ENCODE results near the gene ATMIN.

ATMIN gene

DNA sequence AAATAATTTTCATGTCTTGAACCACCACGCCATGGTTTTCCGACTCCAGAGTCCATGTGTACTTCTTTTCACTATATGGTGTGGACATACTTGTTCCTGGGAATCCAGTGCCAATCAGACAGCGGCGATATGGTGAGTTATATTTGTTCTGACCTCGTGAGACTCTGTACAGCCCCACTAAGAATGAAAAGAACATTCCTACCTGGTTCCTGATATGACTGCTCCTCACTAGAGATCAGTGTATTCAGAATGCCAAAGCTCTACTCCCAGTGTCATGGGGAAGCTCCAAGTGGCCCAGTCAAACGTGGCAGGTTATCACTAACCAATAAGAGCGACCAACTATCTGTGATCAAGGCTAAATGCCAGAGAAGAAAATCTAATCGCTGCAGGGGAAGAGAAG, 35.3 kb downstream of the ATMIN start:
- DNase-seq: no peak

- DNase-seq: no peak
Observed at GRCh38 chr16:81071805-81072204, 36.2 kb downstream of the ATMIN start.

DNA sequence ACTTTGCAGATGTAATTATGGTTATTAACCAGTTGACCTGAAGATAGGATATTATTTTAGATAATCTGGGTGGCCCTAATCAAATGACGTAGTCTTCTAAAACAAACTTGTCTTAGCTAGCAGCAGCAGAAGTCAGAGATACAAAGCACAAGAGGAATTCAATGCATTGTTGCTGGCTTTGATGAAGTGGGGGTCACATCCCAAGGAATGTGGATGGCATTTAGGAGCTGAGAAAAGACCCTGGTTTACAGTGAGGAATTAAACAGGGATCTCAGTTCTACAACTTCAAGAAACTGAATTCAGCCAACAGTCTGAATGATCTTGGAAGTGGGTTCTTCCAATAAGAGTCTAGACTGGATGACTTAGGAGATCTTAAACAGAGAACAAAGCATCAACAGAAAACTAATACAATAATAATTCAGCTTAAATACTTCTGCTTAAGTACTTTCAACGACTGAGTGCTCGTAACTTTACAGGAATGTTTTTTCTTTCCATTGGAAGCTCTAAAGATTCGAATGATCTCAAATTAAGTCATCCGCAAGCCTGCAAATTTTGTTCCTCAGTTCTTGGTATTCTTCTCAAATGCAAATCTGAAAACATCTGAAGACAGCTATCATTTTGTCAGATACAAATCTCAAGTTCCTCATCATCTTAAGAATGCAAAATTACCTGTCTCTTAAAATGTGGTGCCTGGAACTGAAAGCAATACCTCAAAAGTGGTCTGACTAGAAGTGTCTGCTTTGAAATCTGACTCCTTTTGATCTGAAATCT, 38.1 kb downstream of the ATMIN start:
- DNase-seq: no peak

DNA sequence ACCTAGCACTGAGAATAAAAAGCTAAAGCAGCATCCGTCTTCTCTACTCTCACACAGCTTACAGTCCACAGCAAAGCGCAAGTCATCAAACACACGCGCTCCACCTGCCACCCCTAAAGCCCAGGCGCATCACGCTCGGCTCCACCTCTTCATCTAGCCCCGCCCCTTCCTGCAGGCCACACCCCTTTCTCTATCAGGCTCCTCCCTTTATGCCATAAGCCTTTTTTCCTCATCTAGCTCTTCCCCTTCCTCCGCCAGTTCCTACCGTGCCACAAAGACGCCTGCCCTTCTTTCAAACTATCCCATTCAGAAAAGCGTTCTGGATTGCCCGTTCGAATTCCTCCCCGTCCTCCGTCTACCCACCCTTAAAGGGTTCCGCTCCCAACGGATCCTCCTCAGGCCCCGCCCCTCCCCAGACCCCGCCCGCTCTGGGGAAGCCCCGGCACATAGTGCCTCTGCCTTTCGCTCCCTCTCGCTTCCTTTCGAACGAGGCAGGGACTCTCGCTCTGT, 41.0 kb downstream of the ATMIN start:
- DNase-seq: peak in 1 of 2 experiments; percentile 79

DNA sequence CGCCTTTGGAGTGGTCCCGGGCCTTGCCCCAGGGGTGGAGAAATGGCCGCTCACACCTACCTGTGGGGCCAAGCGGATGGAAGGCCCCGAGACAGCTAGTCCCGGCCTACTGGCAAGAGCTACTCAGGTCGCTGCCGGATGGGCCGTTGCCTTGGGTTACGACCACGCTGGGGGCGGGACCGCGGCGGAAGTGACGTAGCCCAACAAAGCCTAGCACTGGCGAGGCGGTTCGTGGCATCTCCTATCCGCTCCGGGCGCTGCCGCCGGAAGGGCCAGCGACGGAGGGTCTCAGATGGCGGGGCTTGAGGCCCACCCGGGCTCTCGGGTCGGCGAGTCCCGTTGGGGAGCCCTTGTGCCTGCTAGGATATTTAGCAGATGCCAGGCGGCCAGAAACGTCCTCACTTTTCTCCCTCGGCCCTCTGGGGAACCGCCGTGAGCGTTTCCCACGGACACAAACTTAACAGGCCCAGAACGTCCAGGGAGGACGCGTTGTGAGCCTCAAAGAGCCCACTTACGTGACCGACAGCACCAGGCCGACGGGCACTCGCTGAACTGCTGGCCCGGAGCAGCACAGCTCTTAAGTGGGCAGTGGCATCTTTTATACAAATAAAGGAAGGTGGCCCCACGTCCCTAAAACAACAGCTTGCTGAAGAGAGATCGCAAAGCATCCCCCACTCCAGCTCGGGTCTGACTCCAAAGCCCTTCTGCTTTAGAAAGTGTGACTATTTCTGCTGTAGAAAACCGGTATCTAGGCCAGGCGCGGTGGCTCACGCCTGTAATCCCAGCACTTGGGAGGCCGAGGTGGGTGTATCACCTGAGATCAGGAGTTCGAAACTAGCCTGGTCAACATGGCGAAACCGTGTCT, 41.7 kb downstream of the ATMIN start, which contains the start of gene C16orf46:
C16orf46 (minus strand) TSS at position 163 of the 865 bp plus-strand sequence. CDS start 13,283 bp downstream, outside the sequence.
- peak; percentile 89 to 92 for DNase-seq

DNA sequence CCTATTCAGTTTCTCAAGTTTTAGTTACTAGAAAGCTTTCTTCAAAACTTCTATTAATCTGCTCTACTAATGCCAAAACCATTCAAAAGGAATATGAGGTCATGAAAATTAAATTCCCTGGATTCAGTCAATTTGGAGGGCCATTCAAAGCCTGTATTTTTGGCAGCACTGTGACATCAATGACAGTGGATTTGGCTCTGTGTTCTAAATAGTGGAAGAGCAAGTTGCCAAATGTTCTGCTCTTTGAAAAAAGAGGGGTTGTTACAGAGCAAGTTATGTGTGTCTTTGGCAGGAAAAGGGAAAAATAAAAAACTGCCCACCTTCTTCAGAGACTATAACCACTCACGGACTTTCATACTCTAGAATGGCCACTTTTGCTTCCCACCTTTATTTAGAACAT, 44.6 kb downstream of the ATMIN start:
- no peak for DNase-seq

DNA sequence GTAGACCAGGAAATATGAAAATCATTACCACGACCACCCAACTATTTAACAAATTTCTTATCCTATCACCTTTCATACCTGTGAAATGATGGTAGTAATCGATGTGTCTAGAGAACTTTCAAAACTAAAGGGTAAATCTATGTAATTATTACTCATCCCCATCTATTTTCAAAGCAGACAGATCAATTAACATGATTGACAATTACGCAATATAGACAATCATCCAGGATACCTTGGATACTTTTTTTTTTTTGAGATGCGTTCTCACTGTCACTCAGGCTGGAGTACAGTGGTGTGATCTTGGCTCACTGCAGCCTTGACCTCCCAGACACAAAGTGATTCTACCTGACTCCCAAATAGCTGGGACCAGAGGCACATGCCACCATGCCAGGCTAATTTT, 45.4 kb downstream of the ATMIN start:
- no peak for DNase-seq

DNA sequence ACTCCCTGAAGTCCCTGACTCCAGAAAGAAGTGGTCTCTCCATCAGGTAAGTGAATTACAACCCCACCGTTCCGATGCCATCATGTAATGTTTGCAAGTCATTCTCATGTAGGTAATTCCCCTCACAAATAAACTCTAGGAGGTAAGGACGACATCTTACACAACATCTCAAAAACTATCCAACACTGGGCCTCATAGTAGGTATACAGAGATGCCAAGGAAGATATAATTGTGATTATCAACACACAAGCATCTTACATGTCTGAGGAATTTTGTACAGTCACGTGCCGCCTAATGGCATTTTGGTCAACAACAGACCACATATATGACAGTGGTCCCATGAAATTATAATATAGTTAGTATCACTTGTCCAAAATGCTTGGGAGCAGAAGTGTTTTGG, 53.2 kb downstream of the ATMIN start:
- DNase-seq: no peak

GRCh38 chr16:81094771-81095251, 59.2 kb downstream of the ATMIN start:
- no peak for DNase-seq

DNA sequence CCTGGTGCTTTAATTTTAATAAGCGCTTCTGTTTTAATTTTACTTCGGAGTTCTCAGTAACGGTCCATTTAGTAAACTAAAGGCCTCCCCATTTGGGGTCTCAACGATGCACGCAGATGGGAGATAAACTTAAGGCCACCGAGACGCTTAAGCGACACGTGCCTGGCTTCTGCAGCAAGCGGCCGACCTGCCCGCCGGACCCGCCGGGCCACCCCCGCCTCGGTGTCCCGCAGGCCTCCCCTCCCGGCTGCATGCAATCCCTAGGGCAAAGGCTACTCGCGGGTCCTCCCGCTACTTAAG, 60.0 kb downstream of the ATMIN start:
- no peak for DNase-seq

- peak; percentile 95 for DNase-seq
Observed at GRCh38 chr16:81095953-81096714, 60.5 kb downstream of the ATMIN start, which contains the start of gene GCSH. GCSH (minus strand) TSS chr16:81096395; CDS start chr16:81096278, 117 bp downstream.

GRCh38 chr16:81096715-81097208, 61.1 kb downstream of the ATMIN start:
- DNase-seq: no peak
